Adipocyte (in vitro differentiated cells): Measurements from ENCODE around the gene MFN2.

Experiments used
- DNase-seq: peaks from one replicate; pipeline ENCODE4 v3.0.0-alpha.2; 2015; ENCODE audit warnings: low read depth
- H3K27me3 ChIP-seq: replicated peaks from 2 replicates; pipeline ENCODE4 v1.7.0; 2013; ENCODE audit warnings: mild to moderate bottlenecking, low read length, moderate library complexity; ENCODE audit not compliant: control insufficient read depth, insufficient read depth
- H3K36me3 ChIP-seq: 2 replicates; pipeline ENCODE4 v1.7.0; 2013; ENCODE audit warnings: low read length, mild to moderate bottlenecking, moderate library complexity; ENCODE audit not compliant: control insufficient read depth, insufficient read depth, severe bottlenecking
- H3K4me1 ChIP-seq: 2 replicates; pipeline ENCODE4 v1.7.0; 2013; ENCODE audit warnings: mild to moderate bottlenecking, low read length, moderate library complexity; ENCODE audit not compliant: control insufficient read depth, insufficient read depth
- H3K4me3 ChIP-seq: 2 replicates; pipeline ENCODE4 v1.7.0; 2013; ENCODE audit warnings: mild to moderate bottlenecking, low read length, moderate library complexity
- H3K9ac ChIP-seq: 2 replicates; pipeline ENCODE4 v1.7.0; 2013; ENCODE audit warnings: mild to moderate bottlenecking, low read length, moderate library complexity
- H3K9me3 ChIP-seq: 2 replicates; pipeline ENCODE4 v1.7.0; 2013; ENCODE audit warnings: mild to moderate bottlenecking, low read length, moderate library complexity; ENCODE audit not compliant: control insufficient read depth

MFN2 gene

DNA sequence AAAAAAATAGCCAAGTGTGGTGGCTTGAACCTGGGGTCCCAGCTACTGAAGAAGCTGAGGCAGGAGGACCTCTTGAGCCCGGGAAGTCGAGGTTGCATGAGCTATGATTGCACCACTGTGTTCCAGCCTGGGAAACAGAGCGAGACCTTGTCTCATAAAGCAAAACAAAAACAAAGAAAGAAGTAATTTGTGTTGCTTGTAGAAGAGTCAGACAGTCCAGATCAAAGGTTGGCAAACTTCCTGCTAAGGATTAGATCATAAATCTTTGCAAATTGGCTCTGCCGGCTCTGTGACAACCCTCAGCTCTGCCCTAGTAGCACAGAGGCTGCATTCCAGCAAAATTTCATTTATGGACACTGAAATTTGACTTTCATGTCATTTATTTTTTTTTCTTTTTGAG lies 19.0 kb upstream of the MFN2 start:
- peaks cover 11% of the 10 kb centered on the region for H3K4me1 ChIP-seq
- no peak overlapping the region for H3K4me3 ChIP-seq
- H3K36me3 ChIP-seq = peaks cover 59% of the 10 kb centered on the region
- no peak overlapping the region for H3K9ac ChIP-seq
- peak; percentile 80 for DNase-seq
- H3K9me3 ChIP-seq = no peaks in the 10 kb centered on the region
- no peaks in the 10 kb centered on the region for H3K27me3 ChIP-seq

DNA sequence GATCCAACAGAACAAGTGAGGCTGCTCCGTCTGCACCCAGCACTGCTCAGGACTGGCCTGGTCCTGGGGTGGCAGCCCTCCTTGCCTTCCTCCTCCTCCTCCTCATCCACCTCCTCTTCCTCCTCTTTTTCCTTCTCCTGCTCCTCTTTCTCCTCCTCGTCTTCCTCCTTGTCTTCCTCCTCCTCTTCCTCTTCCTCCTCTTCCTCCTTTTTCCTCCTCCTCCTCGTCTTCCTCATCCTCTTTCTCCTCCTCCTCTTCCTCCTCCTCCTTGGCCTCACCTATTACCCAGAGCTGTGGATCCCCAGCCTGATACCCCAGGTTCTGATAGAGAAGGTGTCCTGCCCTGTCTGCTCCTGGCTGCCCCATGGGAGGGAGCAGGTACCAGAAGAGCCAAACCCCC lies 16.6 kb upstream of the MFN2 start:
- Histone ChIP-seq H3K36me3 (peaks cover 46% of the 10 kb centered on the region), H3K9me3 (no peaks in the 10 kb centered on the region), H3K4me3 (no peak overlapping the region), H3K4me1 (peaks cover 11% of the 10 kb centered on the region), H3K9ac (no peak overlapping the region), H3K27me3 (no peaks in the 10 kb centered on the region)
- DNase-seq = no peak

DNA sequence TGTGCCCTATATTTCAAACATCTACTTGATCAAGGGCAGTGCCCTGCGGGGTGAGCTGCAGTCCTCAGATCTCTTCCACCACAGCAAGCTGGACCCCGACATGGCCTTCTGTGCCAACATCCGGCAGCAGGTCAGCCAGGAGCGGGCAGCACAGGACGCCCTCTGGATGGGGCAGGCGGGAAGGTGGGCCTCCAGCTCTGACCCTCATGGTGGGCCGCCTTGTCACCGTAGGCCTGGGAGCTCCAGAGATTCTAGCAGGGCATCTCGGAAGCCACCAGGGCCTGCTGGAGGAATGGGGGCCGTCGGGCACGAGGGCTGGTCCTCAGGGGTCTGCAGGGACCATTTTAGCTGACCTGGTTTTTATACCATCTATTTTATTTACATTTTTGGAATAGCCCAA lies 15.6 kb upstream of the MFN2 start:
- H3K9ac ChIP-seq = no peak overlapping the region
- no peaks in the 10 kb centered on the region for H3K9me3 ChIP-seq
- H3K4me1 ChIP-seq = peaks cover 11% of the 10 kb centered on the region
- no peaks in the 10 kb centered on the region for H3K27me3 ChIP-seq
- peaks cover 44% of the 10 kb centered on the region for H3K36me3 ChIP-seq
- H3K4me3 ChIP-seq = no peak overlapping the region
- DNase-seq = no peak

DNA sequence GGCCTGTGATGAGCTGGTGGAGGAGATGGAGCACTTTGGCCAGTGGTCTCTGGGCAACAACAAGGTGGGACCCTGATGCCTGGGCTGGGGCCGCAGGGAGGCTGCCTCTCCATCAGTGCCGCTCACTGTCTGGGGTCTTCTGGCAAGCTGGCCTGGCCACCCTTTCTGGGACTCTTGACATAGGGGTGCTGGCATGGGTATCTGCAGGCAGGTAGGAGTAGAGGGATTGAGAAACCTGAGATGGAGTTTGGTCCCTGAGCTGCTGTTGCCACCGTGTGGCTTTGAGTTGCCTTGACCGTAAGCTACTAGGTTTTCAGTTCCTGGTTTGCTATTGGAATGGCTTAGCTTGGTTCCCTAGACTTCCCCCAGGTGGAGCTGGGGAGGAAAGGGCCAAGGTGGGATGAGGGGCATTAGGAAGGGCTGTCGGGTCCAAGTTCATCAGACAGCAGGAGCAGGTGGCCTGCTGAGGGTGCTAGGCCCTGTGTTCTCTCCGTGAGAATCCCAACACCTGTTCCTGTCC lies 13.2 kb upstream of the MFN2 start:
- Histone ChIP-seq H3K4me1 (no peaks in the 10 kb centered on the region), H3K4me3 (no peak overlapping the region), H3K36me3 (peaks cover 43% of the 10 kb centered on the region), H3K9me3 (no peaks in the 10 kb centered on the region), H3K27me3 (no peaks in the 10 kb centered on the region), H3K9ac (no peak overlapping the region)
- DNase-seq = no peak

DNA sequence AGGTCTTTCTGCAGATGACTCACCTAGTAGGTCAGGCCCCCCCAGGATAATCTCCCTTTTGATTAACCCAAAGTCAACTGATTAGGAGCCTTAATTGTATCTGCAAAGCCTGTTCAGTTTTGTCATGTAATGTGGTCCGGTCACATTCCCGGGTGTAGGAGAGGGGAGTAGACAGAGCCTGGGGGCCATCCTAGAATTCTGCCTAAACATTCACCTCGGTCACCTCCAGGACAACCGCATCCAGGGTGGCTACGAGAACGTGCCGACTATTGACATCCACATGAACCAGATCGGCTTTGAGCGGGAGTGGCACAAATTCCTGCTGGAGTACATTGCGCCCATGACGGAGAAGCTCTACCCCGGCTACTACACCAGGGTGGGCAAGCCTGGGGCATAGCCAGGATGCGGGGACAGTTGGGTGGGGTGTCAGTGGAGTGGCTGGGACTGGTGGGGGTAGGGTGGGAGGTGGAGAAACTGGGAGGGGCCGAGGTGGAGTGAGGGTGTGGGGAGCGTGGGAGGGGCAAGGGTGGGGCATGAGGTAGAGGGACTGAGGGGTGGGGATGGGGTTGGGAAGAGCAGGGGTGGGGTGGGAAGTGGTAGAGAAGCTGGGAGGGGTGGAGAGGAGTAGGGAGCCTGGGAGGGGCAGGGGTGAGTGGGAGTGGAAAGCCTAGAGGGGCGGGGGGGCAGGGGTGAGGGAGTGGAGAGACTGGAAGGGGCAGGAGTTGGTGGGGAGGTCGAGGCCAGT lies 9.6 kb upstream of the MFN2 start:
- H3K9ac ChIP-seq = no peak overlapping the region
- no peak for DNase-seq
- no peak overlapping the region for H3K4me3 ChIP-seq
- no peaks in the 10 kb centered on the region for H3K4me1 ChIP-seq
- no peaks in the 10 kb centered on the region for H3K27me3 ChIP-seq
- no peaks in the 10 kb centered on the region for H3K9me3 ChIP-seq
- H3K36me3 ChIP-seq = peaks cover 38% of the 10 kb centered on the region

DNA sequence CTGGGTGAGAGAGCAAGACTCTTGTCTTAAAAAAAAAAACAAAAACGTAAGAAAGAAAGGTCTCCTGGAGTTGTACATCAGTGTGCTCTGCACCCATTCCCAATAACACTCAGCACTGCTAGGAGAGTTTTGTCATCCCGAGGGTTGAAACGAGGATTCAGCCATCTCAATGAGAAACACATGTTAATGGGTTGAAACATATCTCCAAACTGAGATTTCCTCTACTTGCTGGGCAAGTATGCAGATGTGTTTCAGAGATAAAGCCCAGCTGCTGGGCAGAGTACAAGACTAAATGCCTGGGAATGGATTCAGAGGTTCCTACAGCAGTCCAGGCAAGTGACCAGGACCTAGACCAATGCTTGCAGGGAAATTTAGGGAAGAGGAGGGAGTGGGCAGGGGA lies 2.6 kb upstream of the MFN2 start:
- Histone ChIP-seq H3K4me3 (no peak overlapping the region), H3K36me3 (peaks cover 27% of the 10 kb centered on the region), H3K9ac (no peak overlapping the region), H3K9me3 (no peaks in the 10 kb centered on the region), H3K4me1 (peaks cover 26% of the 10 kb centered on the region), H3K27me3 (no peaks in the 10 kb centered on the region)
- DNase-seq = peak; percentile 92

DNA sequence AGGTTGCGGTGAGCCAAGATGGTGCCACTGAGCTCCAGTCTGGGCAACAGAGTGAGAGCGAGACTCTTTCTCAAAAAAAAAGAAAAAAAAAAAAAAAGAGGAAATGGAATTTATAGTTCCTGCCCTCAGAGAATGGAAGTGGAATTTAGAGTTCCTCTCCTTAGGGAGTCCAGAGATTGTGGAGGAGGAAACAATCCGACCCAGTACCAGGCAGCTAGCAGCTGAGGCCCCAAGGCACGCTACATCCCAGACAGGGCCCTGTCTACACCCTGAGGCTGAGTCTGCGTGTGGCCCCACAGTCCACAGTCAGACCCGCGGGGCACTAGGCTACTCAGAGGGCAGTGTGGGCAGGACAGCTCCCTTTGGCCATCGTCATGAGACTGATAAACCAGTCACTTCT lies 1.9 kb upstream of the MFN2 start:
- DNase-seq = no peak
- peaks cover 30% of the 10 kb centered on the region for H3K36me3 ChIP-seq
- no peaks in the 10 kb centered on the region for H3K9me3 ChIP-seq
- peaks cover 26% of the 10 kb centered on the region for H3K4me1 ChIP-seq
- H3K4me3 ChIP-seq = no peak overlapping the region
- no peak overlapping the region for H3K9ac ChIP-seq
- H3K27me3 ChIP-seq = no peaks in the 10 kb centered on the region

DNA sequence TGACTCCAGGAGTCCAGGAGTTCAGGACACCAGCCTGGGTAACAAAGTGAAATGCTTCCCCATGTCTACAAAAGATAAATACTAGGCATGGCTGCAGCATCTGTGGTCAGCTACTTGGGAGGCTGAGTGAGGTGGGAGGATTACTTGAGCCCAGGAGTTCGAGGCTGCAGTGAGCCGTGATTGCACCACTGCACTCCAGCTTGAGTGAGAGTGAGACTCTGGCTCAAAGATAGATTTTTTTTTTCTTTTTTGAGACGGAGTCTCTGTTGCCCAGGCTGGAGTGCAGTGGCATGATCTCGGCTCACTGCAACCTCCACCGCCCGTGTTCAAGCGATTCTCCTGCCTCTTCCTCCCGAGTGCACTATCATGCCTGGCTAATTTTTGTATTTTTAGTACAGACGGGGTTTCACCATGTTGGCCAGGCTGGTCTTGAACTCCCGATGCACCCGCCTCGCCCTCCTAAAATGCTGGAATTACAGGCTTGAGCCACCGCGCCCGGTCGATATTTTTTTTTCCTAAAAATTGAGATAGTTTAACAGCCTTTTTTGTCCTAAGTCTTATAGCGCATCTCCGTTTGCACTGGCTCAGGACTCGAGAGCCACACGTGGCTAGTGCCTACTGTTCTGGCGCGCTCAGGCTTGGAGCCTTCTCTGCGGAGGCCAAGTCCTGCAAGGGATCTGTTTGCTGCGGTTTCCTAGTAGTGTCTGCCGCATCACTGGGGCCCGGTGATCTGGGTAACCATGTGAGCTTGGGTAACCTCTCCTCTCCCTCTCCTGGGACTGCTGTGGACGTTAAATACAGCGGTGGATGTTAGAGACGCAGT lies 1.0 kb upstream of the MFN2 start:
- DNase-seq = no peak
- Histone ChIP-seq H3K27me3 (no peaks in the 10 kb centered on the region), H3K4me3 (peak overlapping the region; percentile 99), H3K36me3 (peaks cover 33% of the 10 kb centered on the region), H3K4me1 (peaks cover 35% of the 10 kb centered on the region), H3K9ac (peak overlapping the region; percentile 99), H3K9me3 (no peaks in the 10 kb centered on the region)

DNA sequence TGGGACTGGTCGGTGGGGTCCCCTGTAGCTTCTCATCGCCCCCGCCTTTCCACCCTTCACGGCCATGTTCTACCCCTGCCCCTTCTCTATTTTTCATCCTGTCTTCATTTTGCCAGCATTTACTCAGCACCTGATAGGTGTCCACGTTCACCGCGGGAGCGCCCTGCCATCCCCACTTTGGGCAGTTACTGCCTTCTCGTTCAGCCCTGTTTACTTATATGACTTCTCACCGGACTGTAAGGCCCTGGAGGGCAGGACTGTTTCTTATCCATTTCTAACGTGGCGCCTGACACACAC lies 380 bp downstream of the MFN2 start:
- H3K27me3 ChIP-seq = no peaks in the 10 kb centered on the region
- H3K9ac ChIP-seq = peak overlapping the region; percentile 99

DNA sequence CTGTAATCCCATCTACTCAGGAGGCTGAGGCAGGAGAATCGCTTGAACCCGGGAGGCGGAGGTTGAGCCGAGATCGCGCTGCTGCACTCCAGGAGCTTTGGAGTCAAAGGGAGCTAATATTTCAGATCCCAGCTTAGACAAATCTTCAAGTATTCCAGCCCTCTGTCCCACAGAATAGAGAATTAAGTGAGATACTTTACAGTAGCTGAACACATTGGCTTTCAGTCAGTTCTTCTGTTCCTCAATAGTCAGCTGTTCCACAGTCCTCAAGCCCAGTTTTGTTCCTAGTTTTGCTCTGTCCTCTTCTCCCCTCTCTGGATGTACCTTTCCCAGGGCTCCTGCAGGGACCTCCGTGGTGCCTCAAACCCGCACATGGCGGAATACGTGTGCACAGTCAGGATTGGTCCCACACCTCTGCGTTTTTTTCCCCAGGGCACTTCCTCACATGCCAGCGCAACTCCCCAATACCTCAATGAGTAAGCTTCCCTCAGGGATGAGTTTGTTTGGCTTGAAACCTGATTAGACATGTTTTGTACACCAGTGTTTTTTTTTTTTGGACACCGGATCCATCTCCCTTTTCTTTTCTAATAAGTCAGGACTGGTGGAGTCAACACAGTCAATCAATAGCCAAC lies 1.2 kb downstream of the MFN2 start:
- H3K9ac ChIP-seq = peak overlapping the region; percentile 99
- H3K4me3 ChIP-seq = peak overlapping the region; percentile 99
- H3K36me3 ChIP-seq = peaks cover 27% of the 10 kb centered on the region
- peaks cover 49% of the 10 kb centered on the region for H3K4me1 ChIP-seq
- DNase-seq = no peak
- H3K27me3 ChIP-seq = no peaks in the 10 kb centered on the region
- H3K9me3 ChIP-seq = no peaks in the 10 kb centered on the region

More for the DNA sequence above, 380 bp downstream of the MFN2 start:
- peaks cover 27% of the 10 kb centered on the region for H3K36me3 ChIP-seq
- H3K4me1 ChIP-seq = peaks cover 42% of the 10 kb centered on the region
- DNase-seq = no peak
- no peaks in the 10 kb centered on the region for H3K9me3 ChIP-seq
- peak overlapping the region; percentile 99 for H3K4me3 ChIP-seq

DNA sequence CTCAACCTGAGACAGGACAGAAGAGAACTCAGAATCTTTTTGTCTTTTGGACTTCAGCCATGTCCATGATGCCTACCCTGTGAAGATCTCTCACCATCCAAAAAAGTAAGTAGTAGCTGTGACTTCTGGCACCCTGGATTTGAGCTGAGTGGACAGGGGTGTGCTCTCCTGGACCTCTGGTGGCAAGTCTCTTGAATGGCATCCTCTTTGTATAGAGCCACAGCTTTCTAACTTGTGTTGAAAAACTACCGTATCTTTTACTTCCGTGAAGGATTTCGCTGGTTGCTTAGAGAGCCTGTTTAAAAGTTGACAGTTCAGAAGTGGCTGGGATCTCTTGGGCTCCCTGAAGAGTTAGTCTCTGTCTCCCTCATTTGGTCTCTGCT lies 1.8 kb downstream of the MFN2 start:
- peak; percentile 58 for DNase-seq
- H3K36me3 ChIP-seq = peaks cover 27% of the 10 kb centered on the region
- H3K9ac ChIP-seq = peak overlapping the region; percentile 36

More for the DNA sequence above, 1.8 kb downstream of the MFN2 start:
- no peaks in the 10 kb centered on the region for H3K27me3 ChIP-seq
- peaks cover 49% of the 10 kb centered on the region for H3K4me1 ChIP-seq
- H3K9me3 ChIP-seq = no peaks in the 10 kb centered on the region
- H3K4me3 ChIP-seq = no peak overlapping the region
